Spinal cord (tissue), 4 donors: ENCODE data around the gene UBE2Q2. TPM values are rescaled to one million over a fixed set of nuclear protein-coding genes. Genes with fewer than 3 reads are reported as not detected.

Experiments
- polyA plus RNA-seq, 2 donors: library from polyadenylated mRNA; unstranded; fragments of 120-200 nt; gene quantifications; one replicate each; pipeline ENCODE4 v1.2.1, GENCODE V29; 2013; ENCODE audit not compliant: insufficient read length in 2 of 2
- small RNA-seq: library from RNA; depleted of rRNA; stranded (forward); fragments of <200 nt; gene quantifications from one replicate; pipeline ENCODE3, GENCODE V24; 2014; ENCODE audit warnings: low replicate concordance
- total RNA-seq, 2 donors: library from RNA; depleted of rRNA in 1 of 2; stranded (reverse); fragments of 120-200 nt in 1 of 2; fragments of >200 nt in 1 of 2; gene quantifications; one replicate each; pipeline versions ENCODE4 v1.2.3 to v1.2.4, GENCODE V29; 2013 to 2014

UBE2Q2 gene
- total and polyA plus RNA-seq, 4 donors = 46.6 to 60.5 (median 56.1) TPM

Small RNA genes within 50 kb of the gene (small RNA-seq; reads per million reads assigned to genes)
- gene RN7SL510P = not detected

Other genes with a start within 250 kb of the UBE2Q2 start
- 10 to 100 TPM; 24.7 to 34.8 TPM for gene SNUPN, start 217.7 kb upstream of the UBE2Q2 start, total RNA-seq
- 10 to 100 TPM; 23.8 to 30.0 TPM for gene SNUPN, start 217.7 kb upstream of the UBE2Q2 start, polyA plus RNA-seq
- 10 to 100 TPM; 34.7 to 66.6 TPM for gene IMP3, start 203.2 kb upstream of the UBE2Q2 start, total RNA-seq
- 10 to 100 TPM; 58.3 to 60.6 TPM for gene IMP3, start 203.2 kb upstream of the UBE2Q2 start, polyA plus RNA-seq
- 10 to 100 TPM in 1 of 2 donors, 1 to 10 TPM in 1; 5.9 to 19.0 TPM for gene SNX33, start 195.5 kb upstream of the UBE2Q2 start, total RNA-seq
- gene SNX33, start 195.5 kb upstream of the UBE2Q2 start, polyA plus RNA-seq = 10 to 100 TPM; 11.4 to 14.1 TPM
- 10 to 100 TPM; 18.1 to 19.7 TPM for gene CSPG4, start 130.6 kb upstream of the UBE2Q2 start, total RNA-seq
- gene CSPG4, start 130.6 kb upstream of the UBE2Q2 start, polyA plus RNA-seq = 10 to 100 TPM; 23.5 to 25.6 TPM
- 10 to 100 TPM; 21.4 to 25.5 TPM for gene FBXO22, start 60.4 kb downstream of the UBE2Q2 start, total RNA-seq
- gene FBXO22, start 60.4 kb downstream of the UBE2Q2 start, polyA plus RNA-seq = 10 to 100 TPM; 31.6 to 43.7 TPM
- 1 to 10 TPM; 8.2 to 8.7 TPM for gene NRG4, start 169.0 kb downstream of the UBE2Q2 start, total RNA-seq
- 1 to 10 TPM; 7.3 to 9.2 TPM for gene NRG4, start 169.0 kb downstream of the UBE2Q2 start, polyA plus RNA-seq
- 1 to 10 TPM; 3.4 to 4.9 TPM for gene TMEM266, start 216.5 kb downstream of the UBE2Q2 start, total RNA-seq
- 10 to 100 TPM; 10.9 to 13.3 TPM for gene TMEM266, start 216.5 kb downstream of the UBE2Q2 start, polyA plus RNA-seq